IPS-20b (cell line): Measurements from ENCODE around the gene OR5K2.

Experiments used
- H3K27ac ChIP-seq: one replicate; pipeline ENCODE4 v1.5.1; 2013; ENCODE audit warnings: low read length
- H3K27me3 ChIP-seq: 2 replicates; pipeline ENCODE4 v1.6.1; 2013; ENCODE audit warnings: mild to moderate bottlenecking, low read length, inconsistent platforms; ENCODE audit not compliant: insufficient read depth
- H3K36me3 ChIP-seq: 2 replicates; pipeline ENCODE4 v1.6.1; 2013; ENCODE audit warnings: low read depth, mild to moderate bottlenecking, inconsistent platforms, low read length, moderate library complexity; ENCODE audit not compliant: insufficient read depth
- H3K4me1 ChIP-seq: 2 replicates; pipeline ENCODE4 v1.6.1; 2013; ENCODE audit warnings: mild to moderate bottlenecking, control low read depth, inconsistent platforms, low read length, moderate library complexity; ENCODE audit not compliant: insufficient read depth
- H3K4me3 ChIP-seq: 2 replicates; pipeline ENCODE4 v1.5.1; 2013; ENCODE audit warnings: mild to moderate bottlenecking, low read length, inconsistent platforms
- H3K9ac ChIP-seq: 2 replicates; pipeline ENCODE4 v1.6.1; 2013; ENCODE audit warnings: low read depth, mild to moderate bottlenecking, inconsistent platforms, low read length, moderate library complexity
- H3K9me3 ChIP-seq: 2 replicates; pipeline ENCODE4 v1.6.1; 2013; ENCODE audit warnings: mild to moderate bottlenecking, low read depth, low read length, inconsistent platforms; ENCODE audit not compliant: insufficient read depth

OR5K2 gene

GRCh38 chr3:98501863-98502576, 4.5 kb downstream of the OR5K2 start:
- Histone ChIP-seq H3K9me3 (no peaks in the 10 kb centered on the region), H3K4me3 (no peak overlapping the region), H3K4me1 (no peaks in the 10 kb centered on the region), H3K36me3 (no peaks in the 10 kb centered on the region), H3K27ac (no peak overlapping the region), H3K9ac (no peak overlapping the region), H3K27me3 (no peaks in the 10 kb centered on the region)

GRCh38 chr3:98504539-98504938, 7.1 kb downstream of the OR5K2 start:
- Histone ChIP-seq H3K4me3 (no peak overlapping the region), H3K9ac (no peak overlapping the region), H3K27me3 (no peaks in the 10 kb centered on the region), H3K27ac (no peak overlapping the region), H3K36me3 (no peaks in the 10 kb centered on the region), H3K9me3 (no peaks in the 10 kb centered on the region), H3K4me1 (no peaks in the 10 kb centered on the region)

DNA sequence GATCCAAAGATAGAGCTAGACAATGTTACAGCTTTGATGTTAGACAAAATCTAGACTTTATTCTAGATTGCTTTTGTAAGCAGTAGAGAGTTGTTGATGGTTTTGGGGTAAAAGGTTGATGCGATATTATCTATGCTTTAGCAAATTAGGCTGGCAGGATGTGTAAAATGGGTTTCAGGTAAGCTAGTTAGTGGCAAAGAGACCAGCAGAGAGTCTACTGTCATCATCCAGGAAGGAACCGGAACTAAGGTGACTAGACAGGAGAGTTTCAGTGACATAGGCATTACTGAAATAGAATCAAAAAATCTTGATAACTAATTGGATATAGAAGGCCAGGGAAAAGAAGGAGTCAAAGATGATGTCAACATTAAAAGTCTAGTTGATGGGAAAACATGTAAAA, 11.1 kb downstream of the OR5K2 start:
- Histone ChIP-seq H3K9me3 (no peaks in the 10 kb centered on the region), H3K4me3 (no peak overlapping the region), H3K4me1 (no peaks in the 10 kb centered on the region), H3K9ac (no peak overlapping the region), H3K36me3 (no peaks in the 10 kb centered on the region), H3K27me3 (no peaks in the 10 kb centered on the region), H3K27ac (no peak overlapping the region)

DNA sequence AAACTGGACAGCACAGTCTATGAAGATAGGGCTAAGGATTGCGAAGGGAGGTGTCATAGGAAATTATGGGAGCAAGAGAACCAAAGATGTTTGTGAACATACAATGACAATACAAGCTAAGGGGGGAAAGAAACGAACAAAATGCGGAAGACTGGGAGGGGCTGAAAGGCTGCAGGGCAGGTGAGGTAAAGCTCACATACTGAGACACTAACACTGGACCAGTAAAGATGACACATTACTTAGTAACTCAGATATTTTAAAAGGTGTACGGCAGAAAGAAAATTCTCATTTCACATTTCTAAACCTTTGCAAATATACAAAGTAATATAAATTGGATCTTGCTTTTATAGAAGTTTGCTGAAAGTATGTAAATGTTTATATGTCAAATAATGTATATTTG, 15.1 kb downstream of the OR5K2 start:
- H3K4me3 ChIP-seq: no peak overlapping the region

DNA sequence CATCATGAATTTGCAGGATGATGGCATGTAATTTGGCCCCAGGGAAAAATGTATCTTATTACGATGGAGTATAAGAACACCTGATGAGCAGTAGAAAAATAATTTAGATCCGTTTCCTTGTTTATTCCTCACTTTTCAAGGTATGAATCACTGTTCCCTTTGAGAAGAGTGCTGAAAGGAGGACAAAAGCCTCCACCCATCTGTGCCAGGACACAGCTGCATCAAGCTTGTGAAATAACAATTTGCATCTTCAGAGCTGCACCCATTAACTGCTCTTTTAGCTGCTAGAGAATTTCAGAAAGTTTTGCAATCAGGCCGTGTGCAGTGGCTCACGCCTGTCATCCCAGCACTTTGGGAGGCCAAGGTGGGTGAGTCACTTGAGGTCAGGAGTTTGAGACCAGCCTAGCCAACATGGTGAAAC, 15.6 kb downstream of the OR5K2 start:
- Histone ChIP-seq H3K4me1 (peaks cover 4% of the 10 kb centered on the region), H3K9me3 (no peaks in the 10 kb centered on the region), H3K9ac (no peak overlapping the region), H3K4me3 (no peak overlapping the region), H3K27me3 (no peaks in the 10 kb centered on the region), H3K36me3 (peaks cover 36% of the 10 kb centered on the region), H3K27ac (no peak overlapping the region)

More for the DNA sequence above, 15.1 kb downstream of the OR5K2 start:
- Histone ChIP-seq H3K27me3 (no peaks in the 10 kb centered on the region), H3K9me3 (no peaks in the 10 kb centered on the region), H3K4me1 (peaks cover 3% of the 10 kb centered on the region; the same call in 1 of the 2 replicates), H3K9ac (no peak overlapping the region), H3K36me3 (peaks cover 31% of the 10 kb centered on the region), H3K27ac (no peak overlapping the region)

- Histone ChIP-seq H3K9ac (no peak overlapping the region), H3K27me3 (no peaks in the 10 kb centered on the region), H3K36me3 (peaks cover 42% of the 10 kb centered on the region), H3K9me3 (no peaks in the 10 kb centered on the region), H3K4me3 (no peak overlapping the region), H3K4me1 (peaks cover 8% of the 10 kb centered on the region), H3K27ac (no peak overlapping the region)
These were observed 16.3 kb downstream of the OR5K2 start for GRCh38 chr3:98513736-98514135.

- H3K36me3 ChIP-seq: peaks cover 54% of the 10 kb centered on the region
- peaks cover 8% of the 10 kb centered on the region for H3K4me1 ChIP-seq
- no peaks in the 10 kb centered on the region for H3K27me3 ChIP-seq
- H3K9me3 ChIP-seq: no peaks in the 10 kb centered on the region
- H3K9ac ChIP-seq: no peak overlapping the region
- H3K27ac ChIP-seq: no peak overlapping the region
- H3K4me3 ChIP-seq: no peak overlapping the region
These were observed 17.5 kb downstream of the OR5K2 start for GRCh38 chr3:98514948-98515347.

GRCh38 chr3:98518816-98519215, 21.3 kb downstream of the OR5K2 start:
- Histone ChIP-seq H3K4me3 (no peak overlapping the region), H3K36me3 (peaks cover 67% of the 10 kb centered on the region), H3K9me3 (no peaks in the 10 kb centered on the region), H3K27me3 (no peaks in the 10 kb centered on the region), H3K9ac (no peak overlapping the region), H3K4me1 (peaks cover 8% of the 10 kb centered on the region), H3K27ac (no peak overlapping the region)

GRCh38 chr3:98519351-98519750, 21.9 kb downstream of the OR5K2 start:
- H3K4me1 ChIP-seq: peaks cover 8% of the 10 kb centered on the region
- no peaks in the 10 kb centered on the region for H3K27me3 ChIP-seq
- peaks cover 67% of the 10 kb centered on the region for H3K36me3 ChIP-seq
- H3K4me3 ChIP-seq: no peak overlapping the region
- no peak overlapping the region for H3K9ac ChIP-seq
- H3K27ac ChIP-seq: no peak overlapping the region
- no peaks in the 10 kb centered on the region for H3K9me3 ChIP-seq

DNA sequence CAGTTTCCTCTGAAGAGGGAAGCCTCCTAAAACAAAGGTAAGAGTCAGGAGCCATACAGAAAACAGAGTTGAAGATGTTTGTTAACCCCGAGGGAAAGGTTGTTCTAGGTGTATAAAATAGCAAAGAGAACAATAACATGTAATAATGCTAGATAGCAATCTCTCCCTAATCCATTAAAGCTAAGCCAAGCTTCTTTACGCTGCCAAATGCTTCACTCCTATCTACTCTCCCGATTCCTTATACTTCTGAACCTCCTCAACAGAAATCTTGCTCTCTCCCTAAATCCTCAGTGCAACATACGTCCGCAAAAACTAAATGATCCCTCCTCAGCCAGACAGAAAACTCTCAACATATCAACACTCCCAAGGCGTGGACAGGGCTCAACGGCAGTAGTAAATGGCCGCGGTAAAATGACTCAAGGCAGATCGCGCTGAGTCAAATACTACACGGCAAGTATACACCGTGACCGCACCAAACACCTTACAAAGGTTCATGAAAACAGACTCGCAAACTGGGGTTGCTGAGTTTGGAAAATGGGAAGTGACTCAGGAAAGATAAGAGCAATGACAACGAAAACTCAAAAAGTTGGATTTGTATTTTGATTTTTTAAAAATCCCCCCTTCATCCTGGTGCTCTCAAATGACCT, 24.5 kb downstream of the OR5K2 start:
- Histone ChIP-seq H3K27ac (peak overlapping the region; percentile 93), H3K36me3 (peaks cover 40% of the 10 kb centered on the region)

GRCh38 chr3:98522544-98523281, 25.2 kb downstream of the OR5K2 start, which contains the start of gene CLDND1:
Gene CLDND1, minus strand, starts transcription at chr3:98522902. Its CDS starts 1,478 bp downstream, at chr3:98521424.
- Histone ChIP-seq H3K9ac (peak within 1 kb of the TSS; percentile 92), H3K27ac (peak within 1 kb of the TSS; percentile 93), H3K36me3 (peaks cover 35% of the 10 kb centered on the region), H3K4me1 (peaks cover 4% of the 10 kb centered on the region), H3K27me3 (no peaks in the 10 kb centered on the region), H3K4me3 (peak within 1 kb of the TSS; percentile 88), H3K9me3 (no peaks in the 10 kb centered on the region)

More for the DNA sequence above, 24.5 kb downstream of the OR5K2 start:
- H3K4me1 ChIP-seq: peaks cover 8% of the 10 kb centered on the region
- peak overlapping the region; percentile 88 for H3K4me3 ChIP-seq
- no peaks in the 10 kb centered on the region for H3K27me3 ChIP-seq
- peak overlapping the region; percentile 92 for H3K9ac ChIP-seq
- no peaks in the 10 kb centered on the region for H3K9me3 ChIP-seq
